Cardiac fibroblast (primary cell): ENCODE results near the gene GNAL.

ENCODE experiments used
- DNase-seq, 2 donors: peaks; one replicate each; pipeline versions ENCODE4 v3.0.0 to v3.0.0-alpha.2; 2010; ENCODE audit warnings: low read depth in 2 of 2
- H3K4me3 ChIP-seq, 2 donors: replicated peaks in 1 of 2; 1 replicate in 1 of 2; 2 replicates in 1 of 2; pipeline ENCODE4 v1.5.1; 2011; ENCODE audit warnings: low read depth in 2 of 2, low read length in 2 of 2, mild to moderate bottlenecking in 2 of 2, moderate library complexity in 1 of 2
- CTCF ChIP-seq: IDR thresholded peaks from one replicate; pipeline ENCODE4 v1.5.1; 2011; ENCODE audit warnings: low read depth, mild to moderate bottlenecking, low read length, inconsistent platforms

GNAL gene

GRCh38 chr18:11719050-11719449 lies 30.0 kb downstream of the GNAL start:
- TF ChIP-seq CTCF: no peak
- DNase-seq: no peak
- no peak overlapping the region for H3K4me3 ChIP-seq

DNA sequence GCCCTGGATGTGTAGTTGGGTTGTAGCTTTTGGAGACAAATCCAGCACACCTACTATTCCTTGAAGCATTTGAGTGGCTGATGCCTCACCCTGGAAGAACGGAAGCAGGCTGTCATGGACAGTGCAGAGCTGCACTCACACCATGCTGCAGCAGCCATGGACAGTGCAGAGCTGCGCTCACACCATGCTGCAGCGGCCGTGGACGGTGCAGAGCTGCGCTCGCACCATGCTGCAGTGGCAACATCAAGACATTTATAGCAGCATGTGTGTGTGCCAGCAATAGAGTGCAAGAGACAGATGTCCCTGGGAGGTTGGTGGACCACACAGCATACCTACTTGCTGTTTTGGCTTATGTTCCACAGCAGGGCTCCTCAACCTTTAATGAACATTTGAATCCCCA lies 30.6 kb downstream of the GNAL start:
- no peak for DNase-seq
- no peak for TF ChIP-seq CTCF
- H3K4me3 ChIP-seq: no peak overlapping the region

DNA sequence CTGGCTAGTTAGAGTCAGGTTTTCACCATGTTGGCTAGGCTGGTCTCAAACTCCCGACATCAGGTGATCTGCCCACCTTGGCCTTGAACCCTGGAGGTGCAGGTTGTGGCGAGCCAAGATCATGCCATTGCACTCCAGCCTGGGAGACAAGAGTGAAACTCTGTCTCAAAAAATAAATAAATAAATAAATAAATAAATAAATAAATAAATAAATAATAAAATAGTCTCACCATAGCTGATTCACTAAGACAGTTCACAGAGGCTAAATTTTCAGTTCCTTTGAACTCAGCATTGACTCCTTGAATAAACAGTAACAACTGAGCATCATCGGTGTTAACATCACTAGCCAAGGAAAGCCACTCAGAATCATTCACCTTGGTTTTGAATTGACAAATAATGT lies 32.7 kb downstream of the GNAL start:
- TF ChIP-seq CTCF: no peak
- no peak for DNase-seq
- H3K4me3 ChIP-seq: no peak overlapping the region

DNA sequence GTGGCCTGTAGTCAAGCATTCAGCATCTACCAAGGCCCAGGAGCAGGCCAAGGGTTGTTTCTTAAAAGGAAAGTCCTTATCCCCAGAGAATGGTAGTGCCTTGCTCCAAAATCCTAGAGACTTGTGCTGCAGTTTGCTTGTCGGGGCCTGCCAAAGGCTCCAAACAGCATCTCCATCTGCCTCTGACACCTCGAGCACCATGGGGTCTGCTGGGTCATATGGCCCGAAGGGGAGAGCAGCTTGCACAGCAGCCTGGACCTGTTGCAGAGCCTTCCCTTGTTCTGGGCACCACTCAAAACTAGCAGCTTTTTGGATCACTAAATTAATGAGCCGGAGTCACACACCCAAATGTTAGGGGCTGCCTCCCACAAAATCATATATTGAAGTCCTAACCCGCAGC lies 35.7 kb downstream of the GNAL start:
- TF ChIP-seq CTCF: no peak
- no peak for DNase-seq
- no peak overlapping the region for H3K4me3 ChIP-seq

- TF ChIP-seq CTCF: no peak
- DNase-seq: peak in 1 of 2 donors; percentile 5
- H3K4me3 ChIP-seq: no peak overlapping the region
Observed at GRCh38 chr18:11726556-11726955, 37.5 kb downstream of the GNAL start.

DNA sequence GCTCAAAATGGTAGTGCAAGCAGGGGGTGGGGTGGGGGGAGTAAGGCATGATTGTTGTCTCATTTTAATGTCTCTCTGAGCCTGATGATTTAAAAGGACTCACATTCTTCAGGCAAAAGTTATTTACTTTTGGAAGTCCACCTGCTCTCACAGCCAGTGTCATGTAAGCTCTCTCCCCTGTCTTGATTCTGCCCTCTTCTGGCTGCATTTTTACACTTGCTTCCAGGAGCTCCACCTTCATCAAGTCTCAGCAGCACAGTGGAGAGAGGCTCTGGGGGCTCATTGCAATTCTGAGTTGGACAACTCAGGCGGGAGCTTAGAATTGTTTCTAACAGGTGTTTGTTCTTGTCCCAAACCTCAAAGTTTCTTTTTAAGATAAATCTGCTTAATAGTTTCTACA lies 39.2 kb downstream of the GNAL start:
- no peak overlapping the region for H3K4me3 ChIP-seq
- DNase-seq: peak; percentile 25 to 28
- peak; percentile 21 for TF ChIP-seq CTCF

GRCh38 chr18:11729556-11729955 lies 40.5 kb downstream of the GNAL start:
- DNase-seq: no peak
- no peak for TF ChIP-seq CTCF
- no peak overlapping the region for H3K4me3 ChIP-seq
